Activated CD4-positive, alpha-beta T cell treated with anti-CD3 and anti-CD28 coated beads, Interleukin-2, amount 10 ng/mL, durations not matched to agents 7 days and 5 days (primary cell): Measurements from ENCODE around the gene PLOD3. TPM values are rescaled to one million over a fixed set of nuclear protein-coding genes. Genes with fewer than 3 reads are reported as not detected.
A peak's percentile ranks its signal among the peaks of the same experiment; 100 is the strongest.
"Not testable (repeated sequence)": the region's sequence is repeated elsewhere in the genome, so short reads cannot be mapped to it uniquely, and the experiment has no call there.

Experiments
- CTCF ChIA-PET: fragments of 350-600 bp; sonication (Branson Sonifier 250); formaldehyde crosslinking; loops from one replicate; lab custom pipeline; 2021; ENCODE audit warnings: antibody characterized with exemption; lab: Charles Lee
- POLR2A ChIA-PET: fragments of 350-600 bp; sonication (Branson Sonifier 250); formaldehyde crosslinking; loops from one replicate; lab custom pipeline; 2021; ENCODE audit warnings: antibody characterized with exemption; lab: Charles Lee
- DNase-seq: peaks from one replicate; pipeline ENCODE4 v3.0.0-alpha.2; 2020
- H3K27ac Mint-ChIP-seq: one replicate; pipeline ENCODE4 v1.8.0; 2021; ENCODE audit warnings: mild to moderate bottlenecking, moderate library complexity, mixed read lengths
- H3K27me3 Mint-ChIP-seq: one replicate; pipeline ENCODE4 v1.8.0; 2021; ENCODE audit warnings: mixed read lengths
- H3K36me3 Mint-ChIP-seq: one replicate; pipeline ENCODE4 v1.8.0; 2021; ENCODE audit warnings: low read depth, mixed read lengths
- H3K4me1 Mint-ChIP-seq: one replicate; pipeline ENCODE4 v1.8.0; 2021; ENCODE audit warnings: mixed read lengths
- H3K4me3 Mint-ChIP-seq: one replicate; pipeline ENCODE4 v1.8.0; 2021; ENCODE audit warnings: mild to moderate bottlenecking, moderate library complexity, mixed read lengths
- H3K9me3 Mint-ChIP-seq: one replicate; pipeline ENCODE4 v1.8.0; 2021; ENCODE audit warnings: mixed read lengths
- total RNA-seq, 2 experiments: library from RNA; stranded (reverse); gene quantifications; one replicate each; pipeline ENCODE4 v1.2.3, GENCODE V29; 2021

Gene PLOD3, protein sequence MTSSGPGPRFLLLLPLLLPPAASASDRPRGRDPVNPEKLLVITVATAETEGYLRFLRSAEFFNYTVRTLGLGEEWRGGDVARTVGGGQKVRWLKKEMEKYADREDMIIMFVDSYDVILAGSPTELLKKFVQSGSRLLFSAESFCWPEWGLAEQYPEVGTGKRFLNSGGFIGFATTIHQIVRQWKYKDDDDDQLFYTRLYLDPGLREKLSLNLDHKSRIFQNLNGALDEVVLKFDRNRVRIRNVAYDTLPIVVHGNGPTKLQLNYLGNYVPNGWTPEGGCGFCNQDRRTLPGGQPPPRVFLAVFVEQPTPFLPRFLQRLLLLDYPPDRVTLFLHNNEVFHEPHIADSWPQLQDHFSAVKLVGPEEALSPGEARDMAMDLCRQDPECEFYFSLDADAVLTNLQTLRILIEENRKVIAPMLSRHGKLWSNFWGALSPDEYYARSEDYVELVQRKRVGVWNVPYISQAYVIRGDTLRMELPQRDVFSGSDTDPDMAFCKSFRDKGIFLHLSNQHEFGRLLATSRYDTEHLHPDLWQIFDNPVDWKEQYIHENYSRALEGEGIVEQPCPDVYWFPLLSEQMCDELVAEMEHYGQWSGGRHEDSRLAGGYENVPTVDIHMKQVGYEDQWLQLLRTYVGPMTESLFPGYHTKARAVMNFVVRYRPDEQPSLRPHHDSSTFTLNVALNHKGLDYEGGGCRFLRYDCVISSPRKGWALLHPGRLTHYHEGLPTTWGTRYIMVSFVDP
- total RNA-seq = 10 to 100 TPM; 59.7 to 69.5 TPM

DNA sequence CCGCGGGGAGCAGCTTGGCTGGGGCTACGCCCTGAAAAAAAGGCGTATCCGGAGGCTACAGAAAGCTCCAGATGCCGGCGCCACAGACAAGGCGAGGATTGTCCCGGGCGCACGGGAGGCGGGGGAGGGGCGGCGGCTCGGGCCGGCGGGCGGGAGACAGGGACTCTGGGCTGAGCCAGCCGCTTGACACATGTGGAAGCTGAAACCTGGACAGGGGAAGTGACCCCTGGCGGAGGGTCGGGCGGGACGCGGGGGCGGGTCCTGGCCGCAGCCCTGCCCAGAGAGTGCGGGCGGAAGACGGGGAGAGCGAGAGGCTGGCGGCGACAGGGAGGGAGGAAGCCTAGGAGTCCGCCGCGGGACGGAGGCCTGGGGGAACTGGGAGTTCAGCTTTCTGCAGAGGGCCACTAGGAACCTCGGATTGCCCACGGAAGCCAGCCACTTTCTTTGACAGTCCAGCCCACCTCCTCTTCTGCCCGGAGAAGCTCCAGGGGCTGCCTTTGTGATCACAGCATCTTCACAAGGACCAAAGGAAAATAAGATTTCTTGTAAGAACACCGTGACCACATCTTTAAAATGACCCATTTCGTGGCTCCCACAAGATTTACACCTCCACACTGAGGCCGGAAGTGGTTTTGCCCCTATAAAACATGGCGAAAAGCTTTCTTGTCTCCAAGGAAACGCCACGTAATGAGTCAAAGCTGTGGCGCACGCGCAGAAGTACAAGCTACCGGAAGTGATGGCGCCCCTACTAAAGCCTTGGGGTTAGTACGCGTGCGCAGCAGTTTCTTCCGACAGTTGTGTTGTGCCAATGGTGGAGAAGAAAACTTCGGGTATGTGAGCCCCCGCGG, at the start of gene PLOD3, which contains the start of gene ZNHIT1:
PLOD3 (minus strand) TSS at position 194 of the 848 bp plus-strand sequence. CDS start 307 bp downstream, outside the sequence.
ZNHIT1 (plus strand) TSS at position 778 of the 848 bp plus-strand sequence; CDS start at position 809, 31 bp downstream.
- no peaks in the 10 kb centered on the region for H3K9me3 Mint-ChIP-seq
- H3K36me3 Mint-ChIP-seq = peaks cover 11% of the 10 kb centered on the region
- peak within 1 kb of the TSS; percentile 95 for H3K4me3 Mint-ChIP-seq
- H3K4me1 Mint-ChIP-seq = peaks cover 36% of the 10 kb centered on the region
- H3K27ac Mint-ChIP-seq = peak within 1 kb of the TSS; percentile 82
- ChIA-PET CTCF (interaction anchor here (0.5 to 6.1 kb wide), 19 partner anchors 11 to 1182 kb away, joined by 3 to 58 read pairs (median 4); partner anchors contain the start of genes FIS1 and SERPINE1), POLR2A (interaction anchor here (0.6 to 1.3 kb wide), 4 partner anchors 27 to 343 kb away, joined by 3 to 11 read pairs (median 4); partner anchors contain the start of gene SRRT)
- H3K27me3 Mint-ChIP-seq = no peaks in the 10 kb centered on the region
- DNase-seq = peak; percentile 98

DNA sequence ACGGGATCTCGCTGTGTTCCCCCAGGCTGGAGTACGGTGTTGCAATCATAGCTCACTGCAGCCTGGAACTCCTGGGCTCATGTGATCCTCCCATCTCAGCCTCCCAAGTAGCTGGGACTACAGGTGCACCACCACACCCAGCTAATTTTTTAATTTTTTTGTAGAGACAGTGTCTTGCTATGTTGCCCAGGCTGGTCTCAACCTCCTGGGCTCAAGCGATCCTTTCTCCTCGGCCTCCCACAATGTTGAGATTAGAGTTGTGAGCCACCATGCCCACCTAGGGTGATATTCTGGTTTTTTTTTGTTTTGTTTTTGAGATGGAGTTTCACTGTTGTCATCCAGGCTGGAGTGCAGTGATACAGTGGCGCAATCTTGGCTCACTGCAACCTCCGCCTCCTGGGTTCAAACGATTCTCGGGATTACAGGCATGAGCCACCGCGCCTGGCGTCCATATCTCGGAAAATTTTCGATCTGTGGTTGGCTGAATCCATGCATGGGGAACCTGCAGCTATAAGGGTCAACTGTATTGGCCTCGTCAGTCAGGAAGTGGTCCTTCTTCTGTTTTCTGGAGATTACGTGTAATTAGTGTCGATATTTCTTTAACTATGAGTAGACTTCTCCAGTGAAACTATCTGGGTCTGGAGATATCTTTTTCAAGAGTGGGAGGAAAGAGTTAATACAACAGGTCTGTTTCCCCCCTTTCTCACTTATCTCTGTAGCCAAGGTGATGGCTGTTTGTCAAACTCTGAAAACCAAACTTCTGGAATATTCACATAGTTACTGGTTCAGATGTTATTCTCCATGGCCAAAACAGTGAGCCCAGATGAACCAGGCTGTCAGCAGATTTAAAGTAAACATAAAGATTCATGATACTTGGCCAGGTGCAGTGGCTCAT, 48.5 kb upstream of the PLOD3 start:
- H3K4me3 Mint-ChIP-seq = no peak overlapping the region
- H3K27ac Mint-ChIP-seq = no peak overlapping the region
- H3K27me3 Mint-ChIP-seq = peaks cover 3% of the 10 kb centered on the region
- H3K36me3 Mint-ChIP-seq = no peaks in the 10 kb centered on the region
- POLR2A ChIA-PET = no interaction called here
- CTCF ChIA-PET = interaction anchor here (1.3 kb wide), 1 partner anchor 11 kb away, joined by 5 read pairs; no protein-coding TSS in a partner anchor
- DNase-seq = no peak
- H3K4me1 Mint-ChIP-seq = no peaks in the 10 kb centered on the region
- H3K9me3 Mint-ChIP-seq = no peaks in the 10 kb centered on the region

DNA sequence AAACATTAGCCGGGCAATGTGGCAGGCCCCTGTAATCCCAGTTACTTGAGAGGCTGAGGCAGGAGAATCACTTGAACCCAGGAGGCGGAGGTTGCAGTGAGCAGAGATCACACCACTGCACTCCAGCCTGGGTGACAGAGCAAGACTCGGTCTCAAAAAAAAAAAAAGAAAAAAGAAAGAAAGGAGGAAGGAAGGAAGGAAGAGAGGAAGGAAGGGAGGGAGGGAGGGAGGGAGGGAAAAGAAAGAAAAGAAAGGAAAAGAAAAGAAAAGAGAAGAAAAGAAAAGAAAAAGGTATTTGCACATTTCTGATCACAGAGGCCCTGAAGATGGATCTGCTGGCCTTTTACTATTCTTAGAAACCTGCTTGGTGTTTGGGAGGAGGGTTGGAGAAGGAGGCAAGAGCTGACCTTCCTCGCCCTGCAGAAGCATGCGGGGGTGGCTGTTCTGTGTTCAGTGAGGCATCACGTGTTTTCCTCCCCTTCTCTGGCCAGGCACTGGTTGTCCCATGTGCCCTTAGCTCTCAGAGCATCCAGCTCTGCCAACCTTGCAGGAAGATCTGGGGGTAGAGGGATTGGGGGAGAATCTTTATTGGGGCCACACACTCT, 46.8 kb upstream of the PLOD3 start:
- H3K27ac Mint-ChIP-seq, CTCF ChIA-PET, H3K27me3 Mint-ChIP-seq, H3K4me3 Mint-ChIP-seq, DNase-seq, H3K36me3 Mint-ChIP-seq, H3K9me3 Mint-ChIP-seq, POLR2A ChIA-PET, H3K4me1 Mint-ChIP-seq: not testable (repeated sequence)

DNA sequence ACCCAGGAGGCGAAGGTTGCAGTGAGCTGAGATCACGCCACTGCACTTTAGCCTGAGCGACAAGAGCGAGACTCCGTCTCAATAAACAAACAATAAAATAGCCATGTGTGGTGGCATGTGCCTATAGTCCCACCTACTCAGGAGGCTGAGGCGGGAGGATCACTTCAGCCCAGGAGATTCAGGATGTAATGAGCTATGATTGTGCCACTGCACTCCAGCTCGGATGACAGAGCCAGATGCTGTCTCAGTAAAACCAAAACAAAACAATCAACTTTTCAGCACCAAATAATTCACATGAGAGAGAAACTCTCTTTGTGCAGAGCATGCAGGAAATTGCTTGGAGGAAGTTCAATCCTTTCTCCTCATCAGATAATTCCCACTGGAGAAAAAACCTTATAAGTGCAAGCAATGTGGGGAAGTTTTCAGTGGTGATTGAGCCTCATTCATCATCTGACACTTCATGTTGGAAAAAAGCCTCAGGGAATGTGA, 40.9 kb upstream of the PLOD3 start:
- no peak overlapping the region for H3K4me3 Mint-ChIP-seq
- H3K27ac Mint-ChIP-seq = no peak overlapping the region
- DNase-seq = no peak
- ChIA-PET POLR2A (no interaction called here), CTCF (interaction anchor here (0.6 to 1.2 kb wide), 5 partner anchors 12 to 167 kb away, joined by 3 read pairs; no protein-coding TSS in a partner anchor)
- H3K36me3 Mint-ChIP-seq = no peaks in the 10 kb centered on the region
- H3K27me3 Mint-ChIP-seq = peaks cover 1% of the 10 kb centered on the region
- no peaks in the 10 kb centered on the region for H3K4me1 Mint-ChIP-seq
- H3K9me3 Mint-ChIP-seq = no peaks in the 10 kb centered on the region

DNA sequence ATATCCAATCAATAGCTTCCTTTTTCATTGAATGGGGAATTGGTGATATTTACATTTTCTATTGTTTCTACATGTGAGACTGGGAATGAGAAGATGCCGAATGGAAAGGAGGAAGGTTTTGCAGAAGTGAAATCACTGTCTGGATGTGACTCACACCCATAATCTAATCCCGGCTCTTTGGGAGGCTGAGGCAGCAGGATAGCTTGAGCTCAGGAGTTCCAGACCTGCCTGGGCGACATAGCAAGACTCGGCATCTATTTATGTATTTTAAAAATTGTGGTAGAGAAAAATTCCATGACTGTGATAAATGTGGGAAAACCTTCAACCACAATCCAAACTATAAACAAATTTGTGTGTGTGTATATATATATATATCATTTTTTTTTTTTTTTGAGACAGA, 38.4 kb upstream of the PLOD3 start:
- Mint-ChIP-seq H3K27ac (no peak overlapping the region), H3K9me3 (no peaks in the 10 kb centered on the region), H3K36me3 (peaks cover 9% of the 10 kb centered on the region), H3K4me1 (peaks cover 13% of the 10 kb centered on the region), H3K27me3 (peaks cover 1% of the 10 kb centered on the region), H3K4me3 (no peak overlapping the region)
- ChIA-PET POLR2A (no interaction called here), CTCF (interaction anchor here (0.6 to 6.7 kb wide), 2 partner anchors 13 to 696 kb away, joined by 3 to 33 read pairs; partner anchors contain the start of gene FIS1)
- DNase-seq = no peak

DNA sequence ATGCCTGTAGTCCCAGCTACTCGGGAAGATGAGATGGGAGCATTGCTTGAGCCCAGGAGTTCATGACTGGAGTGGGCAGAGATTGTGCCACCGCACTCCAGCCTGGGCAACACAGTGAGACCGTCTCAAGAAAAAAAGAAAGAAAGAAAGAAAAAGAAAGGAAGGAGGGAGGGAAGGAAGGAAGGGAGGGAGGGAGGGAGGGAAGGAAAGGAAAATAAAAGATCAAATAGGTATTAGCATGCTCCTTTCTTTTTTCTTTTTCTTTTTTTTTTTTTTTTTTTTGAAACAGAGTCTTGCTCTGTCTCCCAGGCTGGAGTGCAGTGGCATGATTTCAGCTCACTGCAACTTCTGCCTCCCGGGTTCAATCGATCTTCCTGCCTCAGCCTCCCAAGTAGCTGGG, 35.8 kb upstream of the PLOD3 start:
- not testable (repeated sequence) for DNase-seq, H3K27ac Mint-ChIP-seq, H3K9me3 Mint-ChIP-seq, H3K27me3 Mint-ChIP-seq
- H3K4me3 Mint-ChIP-seq = peak overlapping the region; percentile 100
- POLR2A ChIA-PET = interaction anchor here (0.9 kb wide), 1 partner anchor 109 kb away, joined by 3 read pairs; no protein-coding TSS in a partner anchor
- H3K4me1 Mint-ChIP-seq = peaks cover 22% of the 10 kb centered on the region
- CTCF ChIA-PET = interaction anchor here (1.2 to 6.7 kb wide), 2 partner anchors 10 to 16 kb away, joined by 3 to 33 read pairs; partner anchors contain the start of genes CLDN15 and FIS1
- peaks cover 15% of the 10 kb centered on the region for H3K36me3 Mint-ChIP-seq

DNA sequence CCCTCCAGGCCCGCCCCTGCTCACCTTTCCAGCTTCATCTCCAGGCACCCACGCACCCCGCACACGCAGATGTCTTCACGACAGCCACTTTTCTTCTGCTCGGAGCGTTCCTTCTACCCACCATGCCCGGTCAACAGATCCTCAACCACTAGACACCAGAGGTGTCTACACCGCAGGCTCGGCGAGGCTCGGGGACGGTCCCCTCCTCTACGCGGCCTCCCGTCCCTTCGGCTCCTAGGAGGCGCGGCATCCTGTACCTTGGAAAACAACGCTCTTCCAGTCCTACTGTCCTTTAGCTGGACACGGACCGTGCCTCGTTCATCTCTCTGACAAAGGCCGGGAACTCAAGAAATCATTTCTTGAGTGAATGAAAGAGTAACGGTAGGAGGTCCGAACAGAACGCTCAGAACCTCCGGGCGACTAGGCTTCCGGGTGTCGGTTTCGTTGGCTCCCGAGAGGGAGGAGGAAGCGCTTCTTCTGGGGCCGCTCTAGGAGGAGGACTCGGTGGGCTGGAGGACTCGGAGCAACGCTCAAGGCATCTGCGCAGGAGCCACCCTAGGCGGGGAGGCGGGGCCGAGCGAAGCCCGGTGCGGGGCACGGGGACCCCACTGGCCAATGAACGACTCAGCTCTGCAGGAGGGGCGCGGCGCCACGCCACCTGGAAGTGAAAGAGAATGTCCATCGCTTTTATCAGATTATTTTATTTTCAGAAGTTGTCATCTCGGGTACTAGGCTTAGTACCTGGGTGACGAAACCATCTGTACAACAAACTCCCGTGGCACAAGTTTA, 34.7 kb upstream of the PLOD3 start:
- peaks cover 18% of the 10 kb centered on the region for H3K36me3 Mint-ChIP-seq
- H3K9me3 Mint-ChIP-seq = no peaks in the 10 kb centered on the region
- CTCF ChIA-PET = interaction anchor here (0.6 to 6.7 kb wide), 8 partner anchors 9 to 447 kb away, joined by 3 to 33 read pairs (median 3); partner anchors contain the start of genes CLDN15, FIS1, PLOD3 and ZNHIT1
- no peaks in the 10 kb centered on the region for H3K27me3 Mint-ChIP-seq
- DNase-seq = peak; percentile 99
- peak overlapping the region; percentile 100 for H3K4me3 Mint-ChIP-seq
- peaks cover 27% of the 10 kb centered on the region for H3K4me1 Mint-ChIP-seq
- peak overlapping the region; percentile 96 for H3K27ac Mint-ChIP-seq
- POLR2A ChIA-PET = interaction anchor here (0.7 to 0.9 kb wide), 3 partner anchors 34 to 108 kb away, joined by 3 to 4 read pairs (median 4); partner anchors contain the start of genes AP1S1 and ZNHIT1

DNA sequence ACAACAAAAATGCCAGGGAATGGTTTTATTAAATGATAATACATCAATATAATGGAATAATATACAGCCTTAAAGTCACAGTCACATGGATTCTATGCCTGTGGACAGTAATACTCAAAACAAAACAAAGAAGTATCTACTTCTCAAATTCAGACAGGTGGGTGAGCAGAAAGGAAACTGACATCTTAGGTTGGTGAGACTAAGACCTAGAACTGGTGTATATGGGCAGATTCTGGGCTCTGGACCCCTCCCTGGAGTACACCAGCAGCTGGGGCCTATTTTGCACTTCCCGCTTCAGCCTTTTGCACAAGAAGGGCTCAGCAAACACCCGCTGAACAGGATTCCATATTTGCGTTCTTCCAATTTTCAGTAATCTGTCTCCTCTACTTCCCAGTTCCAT, 32.9 kb upstream of the PLOD3 start:
- H3K27ac Mint-ChIP-seq = peak overlapping the region; percentile 5
- DNase-seq = no peak
- ChIA-PET CTCF (interaction anchor here (1.2 kb wide), 1 partner anchor 106 kb away, joined by 3 read pairs; no protein-coding TSS in a partner anchor), POLR2A (no interaction called here)
- no peaks in the 10 kb centered on the region for H3K9me3 Mint-ChIP-seq
- peak overlapping the region; percentile 100 for H3K4me3 Mint-ChIP-seq
- H3K27me3 Mint-ChIP-seq = no peaks in the 10 kb centered on the region
- peaks cover 23% of the 10 kb centered on the region for H3K36me3 Mint-ChIP-seq
- peaks cover 35% of the 10 kb centered on the region for H3K4me1 Mint-ChIP-seq

DNA sequence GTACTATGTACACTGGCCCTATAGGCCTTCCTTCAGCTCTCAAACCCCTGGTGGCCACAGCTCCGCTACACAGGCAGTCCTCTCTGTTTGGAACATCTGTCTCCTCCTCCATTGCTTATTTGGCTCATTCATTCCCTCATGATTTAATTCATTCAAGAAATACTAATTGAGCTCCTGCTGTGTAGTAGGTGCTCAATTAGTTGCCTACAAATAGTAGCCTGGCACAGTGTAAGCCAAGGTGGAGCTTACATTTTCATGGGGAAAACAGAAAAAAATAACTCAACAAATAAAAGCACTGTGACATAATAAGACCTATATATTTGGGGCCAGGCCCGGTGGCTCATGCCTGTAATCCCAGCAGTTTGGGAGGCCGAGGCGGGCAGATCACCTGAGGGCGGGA, 30.9 kb upstream of the PLOD3 start:
- no peaks in the 10 kb centered on the region for H3K27me3 Mint-ChIP-seq
- no peak overlapping the region for H3K4me3 Mint-ChIP-seq
- no peak for DNase-seq
- peaks cover 31% of the 10 kb centered on the region for H3K36me3 Mint-ChIP-seq
- ChIA-PET CTCF (interaction anchor here (0.9 kb wide), 1 partner anchor 10 kb away, joined by 4 read pairs; the partner anchor contains the start of gene CLDN15), POLR2A (no interaction called here)
- peaks cover 47% of the 10 kb centered on the region for H3K4me1 Mint-ChIP-seq
- H3K27ac Mint-ChIP-seq = no peak overlapping the region
- no peaks in the 10 kb centered on the region for H3K9me3 Mint-ChIP-seq

DNA sequence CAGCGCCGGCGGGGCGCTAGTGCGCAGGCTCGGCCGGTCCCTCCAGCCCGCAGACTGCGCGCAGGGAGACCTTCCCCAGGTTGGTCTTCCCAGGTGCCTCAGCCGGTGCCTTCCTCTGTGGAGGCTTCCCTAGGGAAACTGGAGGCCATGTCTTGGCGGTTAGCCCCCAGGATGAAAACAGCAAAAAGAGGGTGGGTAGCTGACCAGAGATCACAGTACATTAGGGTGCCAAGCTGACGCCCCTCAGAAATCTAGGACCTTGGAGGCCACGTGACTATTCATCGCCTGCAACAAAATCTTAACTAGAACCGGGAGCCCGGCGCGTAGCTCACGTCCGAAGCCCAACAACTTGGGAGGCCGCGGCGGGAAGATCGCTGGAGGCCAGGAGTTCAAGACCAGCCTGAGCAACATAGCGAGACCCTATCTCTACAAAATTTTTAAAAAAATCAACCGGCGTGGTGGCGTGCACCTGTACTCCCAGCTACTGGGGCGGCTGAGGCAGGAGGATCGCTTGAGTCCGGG, 27.8 kb upstream of the PLOD3 start:
- H3K4me3 Mint-ChIP-seq = peak overlapping the region; percentile 88
- H3K36me3 Mint-ChIP-seq = peaks cover 24% of the 10 kb centered on the region
- H3K9me3 Mint-ChIP-seq = no peaks in the 10 kb centered on the region
- H3K27me3 Mint-ChIP-seq = no peaks in the 10 kb centered on the region
- DNase-seq = no peak
- ChIA-PET POLR2A (no interaction called here), CTCF (interaction anchor here (1.4 to 5.6 kb wide), 8 partner anchors 9 to 102 kb away, joined by 4 to 58 read pairs (median 16); partner anchors contain the start of genes PLOD3, VGF and ZNHIT1)
- peak overlapping the region; percentile 97 for H3K27ac Mint-ChIP-seq
- peaks cover 43% of the 10 kb centered on the region for H3K4me1 Mint-ChIP-seq
